ENCODE measurements around the gene RBM44.

Gene RBM44

DNA sequence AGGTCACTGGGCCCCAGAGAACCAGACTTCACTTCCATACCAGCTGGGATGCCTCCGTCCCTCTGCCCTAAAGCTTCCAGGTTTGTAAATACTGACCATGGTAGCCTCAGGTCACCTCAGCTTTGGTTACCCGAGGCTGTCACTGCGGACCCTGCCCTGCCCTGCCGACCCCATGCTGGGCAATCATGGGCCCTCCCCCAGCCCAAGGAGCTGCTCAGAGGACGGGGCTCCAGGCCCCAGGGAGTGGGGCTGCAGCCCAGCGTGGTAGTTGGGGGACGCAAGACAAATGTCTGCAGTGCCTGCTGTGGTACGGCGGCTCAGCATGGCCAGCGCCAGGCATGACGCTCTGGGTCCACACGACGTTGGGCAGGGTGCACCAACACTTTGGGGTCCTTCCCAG is 86.1 kb downstream of the RBM44 start:
- no peak for DNase-seq
- no peak overlapping the region for H3K4me3 ChIP-seq (ENCODE audit: control insufficient read depth in 1 of 7, extremely low read depth in 1 of 7, insufficient read depth in 4 of 7, low read depth in 2 of 7, low read length in 6 of 7)
- H3K27me3 ChIP-seq (replicated peaks in 2 of 5; ENCODE audit: control insufficient read depth in 4 of 5, insufficient read depth in 5 of 5, low read length in 4 of 5) = no peaks in the 10 kb centered on the region
- H3K9me3 ChIP-seq (ENCODE audit: control extremely low read depth in 1 of 5, control insufficient read depth in 4 of 5, insufficient read depth in 2 of 5, low read depth in 1 of 5, low read length in 4 of 5) = no peaks in the 10 kb centered on the region
- H3K36me3 ChIP-seq (ENCODE audit: control insufficient read depth in 4 of 4, insufficient read depth in 4 of 4, low read length in 3 of 4) = peaks cover 0 to 6% (median 0%) of the 10 kb centered on the region in 4 experiments
- CTCF ChIA-PET = no interaction called here
- H3K27ac ChIP-seq (ENCODE audit: insufficient read depth in 1 of 2, low read depth in 1 of 2, low read length in 2 of 2, poor library complexity in 1 of 2, severe bottlenecking in 2 of 2) = no peak overlapping the region
- POLR2A ChIA-PET = no interaction called here
- H3K4me1 ChIP-seq (ENCODE audit: control extremely low read depth in 1 of 4, control insufficient read depth in 4 of 4, insufficient read depth in 4 of 4, low read length in 3 of 4) = no peaks in the 10 kb centered on the region
- over 99% methylated on average over 13 of the region's 13 CpGs for WGBS (ENCODE audit: insufficient coverage)

DNA sequence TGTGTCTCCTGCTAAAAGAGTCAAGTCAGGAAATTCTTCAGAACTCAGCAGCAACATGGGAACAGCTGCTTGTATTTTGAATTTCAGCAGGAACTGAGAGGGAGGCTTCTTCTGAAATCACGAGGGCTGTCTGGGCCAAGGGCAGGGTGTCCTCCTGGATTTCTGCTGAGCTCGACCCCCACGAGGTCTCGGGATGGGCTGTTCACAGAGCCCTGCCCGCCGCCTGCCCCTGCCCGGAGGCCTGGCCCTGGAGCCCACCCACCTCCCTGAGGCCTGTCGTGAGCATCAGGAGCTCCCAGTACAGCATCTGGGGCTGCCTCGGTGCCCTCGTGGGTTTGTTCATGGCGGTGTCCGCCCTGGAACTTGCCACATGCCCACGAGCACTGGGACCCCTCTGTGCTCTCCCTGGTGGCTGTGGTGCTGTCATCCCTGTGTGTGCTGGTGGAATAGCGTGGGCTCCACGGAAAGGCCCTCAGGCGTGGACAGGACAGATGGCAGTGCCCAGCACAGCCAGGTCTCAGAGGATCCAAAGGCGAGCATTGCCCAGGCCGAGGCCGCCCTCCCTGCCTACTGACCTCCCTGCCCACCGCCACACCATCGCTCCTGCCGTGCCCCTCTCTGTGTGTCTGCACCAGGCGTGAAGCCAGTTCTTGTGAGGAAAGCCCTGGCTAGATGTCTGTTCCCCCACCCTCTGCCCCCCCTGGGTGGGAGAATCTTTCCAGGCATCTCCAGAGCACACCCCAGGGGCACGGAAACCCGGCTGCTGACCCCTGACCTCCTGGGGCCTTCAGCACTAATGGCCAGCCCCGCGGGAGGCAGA is 86.7 kb downstream of the RBM44 start:
- DNase-seq = no peak
- no peaks in the 10 kb centered on the region for H3K9me3 ChIP-seq (ENCODE audit: control extremely low read depth in 1 of 5, control insufficient read depth in 4 of 5, insufficient read depth in 2 of 5, low read depth in 1 of 5, low read length in 4 of 5)
- no peaks in the 10 kb centered on the region for H3K4me1 ChIP-seq (ENCODE audit: control extremely low read depth in 1 of 4, control insufficient read depth in 4 of 4, insufficient read depth in 4 of 4, low read length in 3 of 4)
- WGBS (ENCODE audit: insufficient coverage) = 96% methylated on average over 26 of the region's 27 CpGs
- H3K27ac ChIP-seq (ENCODE audit: insufficient read depth in 1 of 2, low read depth in 1 of 2, low read length in 2 of 2, poor library complexity in 1 of 2, severe bottlenecking in 2 of 2) = no peak overlapping the region
- no peak overlapping the region for H3K4me3 ChIP-seq (ENCODE audit: control insufficient read depth in 1 of 7, extremely low read depth in 1 of 7, insufficient read depth in 4 of 7, low read depth in 2 of 7, low read length in 6 of 7)
- ChIA-PET POLR2A (no interaction called here), CTCF (interaction anchor here (0.6 kb wide), 1 partner anchor 23 kb away, joined by 3 read pairs; no protein-coding TSS in a partner anchor)
- no peaks in the 10 kb centered on the region for H3K27me3 ChIP-seq (replicated peaks in 2 of 5; ENCODE audit: control insufficient read depth in 4 of 5, insufficient read depth in 5 of 5, low read length in 4 of 5)
- peaks cover 0 to 6% (median 0%) of the 10 kb centered on the region in 4 experiments for H3K36me3 ChIP-seq (ENCODE audit: control insufficient read depth in 4 of 4, insufficient read depth in 4 of 4, low read length in 3 of 4)

GRCh38 chr2:237885931-237886684 is 87.5 kb downstream of the RBM44 start:
- ChIA-PET POLR2A (no interaction called here), CTCF (no interaction called here)
- Histone ChIP-seq H3K36me3 (ENCODE audit: control insufficient read depth in 4 of 4, insufficient read depth in 4 of 4, low read length in 3 of 4) (peaks cover 0 to 4% (median 0%) of the 10 kb centered on the region in 4 experiments), H3K9me3 (ENCODE audit: control extremely low read depth in 1 of 5, control insufficient read depth in 4 of 5, insufficient read depth in 2 of 5, low read depth in 1 of 5, low read length in 4 of 5) (no peaks in the 10 kb centered on the region), H3K4me3 (ENCODE audit: control insufficient read depth in 1 of 7, extremely low read depth in 1 of 7, insufficient read depth in 4 of 7, low read depth in 2 of 7, low read length in 6 of 7) (no peak overlapping the region), H3K4me1 (ENCODE audit: control extremely low read depth in 1 of 4, control insufficient read depth in 4 of 4, insufficient read depth in 4 of 4, low read length in 3 of 4) (peaks cover 0 to 5% (median 2%) of the 10 kb centered on the region in 4 experiments), H3K27ac (ENCODE audit: insufficient read depth in 1 of 2, low read depth in 1 of 2, low read length in 2 of 2, poor library complexity in 1 of 2, severe bottlenecking in 2 of 2) (no peak overlapping the region), H3K27me3 (replicated peaks in 2 of 5; ENCODE audit: control insufficient read depth in 4 of 5, insufficient read depth in 5 of 5, low read length in 4 of 5) (no peaks in the 10 kb centered on the region)
- DNase-seq = no peak
- 97% methylated on average over 18 of the region's 26 CpGs for WGBS (ENCODE audit: insufficient coverage)

- POLR2A ChIA-PET = no interaction called here
- no peak for DNase-seq
- no peaks in the 10 kb centered on the region for H3K9me3 ChIP-seq (ENCODE audit: control extremely low read depth in 1 of 5, control insufficient read depth in 4 of 5, insufficient read depth in 2 of 5, low read depth in 1 of 5, low read length in 4 of 5)
- CTCF ChIA-PET = interaction anchor here (0.6 to 1.3 kb wide), 2 partner anchors 10 to 112 kb away, joined by 3 read pairs; no protein-coding TSS in a partner anchor
- 97% methylated on average over 20 of the region's 23 CpGs for WGBS (ENCODE audit: insufficient coverage)
- H3K36me3 ChIP-seq (ENCODE audit: control insufficient read depth in 4 of 4, insufficient read depth in 4 of 4, low read length in 3 of 4) = no peaks in the 10 kb centered on the region
- H3K4me1 ChIP-seq (ENCODE audit: control extremely low read depth in 1 of 4, control insufficient read depth in 4 of 4, insufficient read depth in 4 of 4, low read length in 3 of 4) = peaks cover 0 to 6% (median 3%) of the 10 kb centered on the region in 4 experiments
- H3K27me3 ChIP-seq (replicated peaks in 2 of 5; ENCODE audit: control insufficient read depth in 4 of 5, insufficient read depth in 5 of 5, low read length in 4 of 5) = no peaks in the 10 kb centered on the region
- no peak overlapping the region for H3K4me3 ChIP-seq (ENCODE audit: control insufficient read depth in 1 of 7, extremely low read depth in 1 of 7, insufficient read depth in 4 of 7, low read depth in 2 of 7, low read length in 6 of 7)
- no peak overlapping the region for H3K27ac ChIP-seq (ENCODE audit: insufficient read depth in 1 of 2, low read depth in 1 of 2, low read length in 2 of 2, poor library complexity in 1 of 2, severe bottlenecking in 2 of 2)
Observed at GRCh38 chr2:237886685-237887481, 88.3 kb downstream of the RBM44 start.

DNA sequence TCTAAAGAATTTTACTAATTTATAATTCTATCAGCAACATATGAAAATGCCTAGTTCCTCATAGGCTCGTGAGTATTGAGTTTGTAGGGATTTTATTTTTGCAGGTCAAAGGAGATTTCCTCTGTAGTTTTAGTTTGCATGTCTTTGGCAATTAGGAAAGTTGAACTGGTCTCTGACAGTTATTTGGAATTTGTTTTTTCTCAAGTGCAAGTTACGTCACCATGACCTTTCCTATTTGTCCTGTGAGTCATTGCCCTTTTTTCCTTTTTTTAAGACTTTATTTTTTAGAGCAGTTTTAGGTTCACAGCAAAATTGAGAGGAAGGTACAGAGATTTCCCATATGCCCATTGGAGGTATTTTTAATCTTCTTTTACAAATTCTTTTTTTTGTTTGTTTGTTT is 89.8 kb downstream of the RBM44 start:
- DNase-seq = no peak
- H3K36me3 ChIP-seq (ENCODE audit: control insufficient read depth in 4 of 4, insufficient read depth in 4 of 4, low read length in 3 of 4) = no peaks in the 10 kb centered on the region
- H3K9me3 ChIP-seq (ENCODE audit: control extremely low read depth in 1 of 5, control insufficient read depth in 4 of 5, insufficient read depth in 2 of 5, low read depth in 1 of 5, low read length in 4 of 5) = no peaks in the 10 kb centered on the region
- no CpG with 5 or more reads among the region's 2 CpGs for WGBS (ENCODE audit: insufficient coverage)
- CTCF ChIA-PET = no interaction called here
- POLR2A ChIA-PET = no interaction called here
- no peaks in the 10 kb centered on the region for H3K27me3 ChIP-seq (replicated peaks in 2 of 5; ENCODE audit: control insufficient read depth in 4 of 5, insufficient read depth in 5 of 5, low read length in 4 of 5)
- H3K4me3 ChIP-seq (ENCODE audit: control insufficient read depth in 1 of 7, extremely low read depth in 1 of 7, insufficient read depth in 4 of 7, low read depth in 2 of 7, low read length in 6 of 7) = no peak overlapping the region
- H3K27ac ChIP-seq (ENCODE audit: insufficient read depth in 1 of 2, low read depth in 1 of 2, low read length in 2 of 2, poor library complexity in 1 of 2, severe bottlenecking in 2 of 2) = no peak overlapping the region
- H3K4me1 ChIP-seq (ENCODE audit: control extremely low read depth in 1 of 4, control insufficient read depth in 4 of 4, insufficient read depth in 4 of 4, low read length in 3 of 4) = peaks cover 5 to 21% (median 14%) of the 10 kb centered on the region in 4 experiments

- H3K4me1 ChIP-seq (ENCODE audit: control extremely low read depth in 1 of 4, control insufficient read depth in 4 of 4, insufficient read depth in 4 of 4, low read length in 3 of 4) = peaks cover 5 to 24% (median 16%) of the 10 kb centered on the region in 4 experiments
- DNase-seq = no peak
- no peaks in the 10 kb centered on the region for H3K27me3 ChIP-seq (replicated peaks in 2 of 5; ENCODE audit: control insufficient read depth in 4 of 5, insufficient read depth in 5 of 5, low read length in 4 of 5)
- H3K27ac ChIP-seq (ENCODE audit: insufficient read depth in 1 of 2, low read depth in 1 of 2, low read length in 2 of 2, poor library complexity in 1 of 2, severe bottlenecking in 2 of 2) = no peak overlapping the region
- H3K9me3 ChIP-seq (ENCODE audit: control extremely low read depth in 1 of 5, control insufficient read depth in 4 of 5, insufficient read depth in 2 of 5, low read depth in 1 of 5, low read length in 4 of 5) = no peaks in the 10 kb centered on the region
- ChIA-PET CTCF (no interaction called here), POLR2A (no interaction called here)
- 98% methylated on average over 4 of the region's 8 CpGs for WGBS (ENCODE audit: insufficient coverage)
- H3K36me3 ChIP-seq (ENCODE audit: control insufficient read depth in 4 of 4, insufficient read depth in 4 of 4, low read length in 3 of 4) = no peaks in the 10 kb centered on the region
- no peak overlapping the region for H3K4me3 ChIP-seq (ENCODE audit: control insufficient read depth in 1 of 7, extremely low read depth in 1 of 7, insufficient read depth in 4 of 7, low read depth in 2 of 7, low read length in 6 of 7)
Observed at GRCh38 chr2:237889016-237889415, 90.4 kb downstream of the RBM44 start.
